H1 (cell line): ENCODE data around the gene ERC1. TPM values are rescaled to one million over a fixed set of nuclear protein-coding genes. Genes with fewer than 3 reads are reported as not detected.

Experiments used
- SP2 ChIP-seq: IDR thresholded peaks from 2 replicates; pipeline ENCODE4 v1.6.1; 2012; ENCODE audit warnings: mild to moderate bottlenecking, low read length, inconsistent platforms
- polyA plus RNA-seq, 7 experiments: library from polyadenylated mRNA; depleted of rRNA in 3 of 7; stranded (reverse) in 5 of 7; unstranded in 2 of 7; fragments of >200 nt in 5 of 7; fragments of 200-250 nt in 2 of 7; gene quantifications; 1 replicate in 5 of 7; 2 replicates in 1 of 7; 4 replicates in 1 of 7; pipeline versions ENCODE4 v1.2.1 to v1.2.3, GENCODE V29; 2011 to 2013; ENCODE audit warnings: missing spikeins in 2 of 7, mixed read lengths in 2 of 7
- total RNA-seq: library from RNA; stranded (reverse); fragmentation: NEBNext Ultra II Directional; extraction: Animal tissue kit (Norgen Biotek cat#: 25700); gene quantifications from 2 replicates; pipeline ENCODE4 v1.2.1, GENCODE V29; 2021
- TF ChIP-seq, protein P1 (sequence below), 3 experiments: IDR thresholded peaks; 1 replicate in 2 of 3; 2 replicates in 1 of 3; pipeline versions ENCODE4 v1.5.1 to v1.6.1; 2011; ENCODE audit warnings: low read length in 3 of 3, mild to moderate bottlenecking in 3 of 3, inconsistent platforms in 2 of 3, low read depth in 1 of 3, moderate library complexity in 1 of 3; ENCODE audit not compliant: insufficient read depth in 1 of 3; ENCODE audit errors: control extremely low read depth in 1 of 3

Gene ERC1
- total and polyA plus RNA-seq, 2 of the 8 experiments (the other 6 are each of a cell fraction or from before 2014, with no cell fraction given): 7.8 to 45.7 TPM

GRCh38 chr12:1395421-1395955 lies 404.5 kb downstream of the ERC1 start (continued):
- no peak for TF ChIP-seq SP2
- TF ChIP-seq, protein P1, sequence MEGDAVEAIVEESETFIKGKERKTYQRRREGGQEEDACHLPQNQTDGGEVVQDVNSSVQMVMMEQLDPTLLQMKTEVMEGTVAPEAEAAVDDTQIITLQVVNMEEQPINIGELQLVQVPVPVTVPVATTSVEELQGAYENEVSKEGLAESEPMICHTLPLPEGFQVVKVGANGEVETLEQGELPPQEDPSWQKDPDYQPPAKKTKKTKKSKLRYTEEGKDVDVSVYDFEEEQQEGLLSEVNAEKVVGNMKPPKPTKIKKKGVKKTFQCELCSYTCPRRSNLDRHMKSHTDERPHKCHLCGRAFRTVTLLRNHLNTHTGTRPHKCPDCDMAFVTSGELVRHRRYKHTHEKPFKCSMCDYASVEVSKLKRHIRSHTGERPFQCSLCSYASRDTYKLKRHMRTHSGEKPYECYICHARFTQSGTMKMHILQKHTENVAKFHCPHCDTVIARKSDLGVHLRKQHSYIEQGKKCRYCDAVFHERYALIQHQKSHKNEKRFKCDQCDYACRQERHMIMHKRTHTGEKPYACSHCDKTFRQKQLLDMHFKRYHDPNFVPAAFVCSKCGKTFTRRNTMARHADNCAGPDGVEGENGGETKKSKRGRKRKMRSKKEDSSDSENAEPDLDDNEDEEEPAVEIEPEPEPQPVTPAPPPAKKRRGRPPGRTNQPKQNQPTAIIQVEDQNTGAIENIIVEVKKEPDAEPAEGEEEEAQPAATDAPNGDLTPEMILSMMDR (IDR thresholded peaks at IDR 0.05; ENCODE audit: control extremely low read depth in 1 of 3, insufficient read depth in 1 of 3, low read depth in 1 of 3, low read length in 3 of 3): no peak
